Effector CD4-positive, alpha-beta T cell (primary cell): Measurements from ENCODE around the gene TTC28.
"Not testable (repeated sequence)": the region's sequence is repeated elsewhere in the genome, so short reads cannot be mapped to it uniquely, and the experiment has no call there.

Source experiments
- DNase-seq: peaks from one replicate; pipeline ENCODE4 v3.0.0-alpha.2; 2020

The TTC28 gene

GRCh38 chr22:28220626-28221363 is 458.8 kb downstream of the TTC28 start:
- DNase-seq: no peak

- DNase-seq: no peak
These were observed 462.4 kb downstream of the TTC28 start for GRCh38 chr22:28217277-28217676.

DNA sequence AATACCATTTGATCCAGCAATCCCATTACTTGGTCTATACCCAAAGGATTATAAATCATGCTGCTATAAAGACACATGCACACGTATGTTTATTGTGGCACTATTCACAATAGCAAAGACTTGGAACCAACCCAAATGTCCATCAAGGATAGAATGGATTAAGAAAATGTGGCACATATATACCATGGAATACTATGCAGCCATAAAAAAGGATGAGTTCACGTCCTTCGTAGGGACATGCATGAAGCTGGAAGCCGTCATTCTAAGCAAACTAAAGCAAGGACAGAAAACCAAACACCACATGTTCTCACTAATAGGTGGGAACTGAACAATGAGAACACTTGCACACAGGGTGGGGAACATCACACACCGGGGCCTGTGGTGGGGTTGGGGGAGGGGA is 464.9 kb downstream of the TTC28 start:
- DNase-seq: not testable (repeated sequence)

- DNase-seq: not testable (repeated sequence)
These were observed 470.2 kb downstream of the TTC28 start for GRCh38 chr22:28209457-28209856.

DNA sequence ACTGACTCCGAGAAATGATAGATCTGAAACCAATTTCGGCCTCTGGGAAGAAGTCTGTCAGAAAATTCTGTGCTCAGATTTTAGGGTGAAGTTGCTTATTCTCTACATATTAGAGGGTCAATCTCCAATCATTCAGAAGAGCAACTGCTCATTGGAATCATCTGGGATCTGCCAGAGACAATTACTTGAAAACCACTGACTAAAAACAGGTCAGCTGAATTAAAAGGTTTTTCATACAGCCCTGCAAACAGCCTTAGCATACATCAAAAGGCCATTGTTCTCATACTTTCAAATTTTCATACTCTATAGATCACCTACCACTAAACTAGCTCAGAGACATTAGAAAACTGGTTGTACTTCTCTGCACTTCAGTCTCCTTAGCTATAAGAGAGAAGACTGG is 470.9 kb downstream of the TTC28 start:
- no peak for DNase-seq

DNA sequence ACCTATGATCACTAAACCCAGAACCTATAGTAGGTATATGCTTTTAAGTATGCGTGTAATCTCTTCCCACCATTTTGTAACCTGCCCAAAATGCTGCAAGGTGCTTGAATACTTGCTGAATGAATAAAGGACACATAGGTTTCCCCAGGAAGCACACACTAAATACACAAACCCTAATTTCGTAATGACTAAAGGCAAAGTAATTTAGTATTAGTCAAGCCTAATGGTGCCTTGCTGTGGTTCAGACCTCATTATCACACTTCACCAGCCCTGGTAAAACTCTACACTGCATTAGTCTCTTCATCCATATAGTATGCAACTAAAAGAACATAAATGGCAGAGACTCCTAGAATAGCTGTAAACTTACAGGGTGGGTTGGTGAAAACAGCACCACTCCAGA is 471.6 kb downstream of the TTC28 start:
- DNase-seq: no peak

- DNase-seq: no peak
These were observed 472.2 kb downstream of the TTC28 start for GRCh38 chr22:28207281-28208030.

GRCh38 chr22:28205926-28206325 is 473.7 kb downstream of the TTC28 start:
- no peak for DNase-seq

DNA sequence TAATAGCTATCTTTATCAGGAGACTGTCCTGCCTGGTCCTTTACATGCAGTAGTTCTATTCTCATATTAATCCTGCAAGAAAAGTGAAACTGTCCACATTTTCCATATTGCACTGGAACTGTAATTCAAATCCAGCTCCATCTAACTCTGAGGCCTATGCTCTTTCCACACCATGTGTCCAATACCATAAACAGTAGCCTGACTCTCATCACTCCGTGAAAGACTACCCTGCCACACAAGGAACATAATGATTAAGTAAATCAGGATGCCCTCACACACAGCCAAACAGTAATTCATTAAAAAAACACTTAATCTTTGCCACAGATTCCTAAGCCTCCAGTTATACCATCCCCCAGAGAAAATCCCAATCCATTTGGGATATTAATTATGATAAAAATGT is 475.3 kb downstream of the TTC28 start:
- DNase-seq: no peak

GRCh38 chr22:28203286-28203685 is 476.4 kb downstream of the TTC28 start:
- no peak for DNase-seq

DNA sequence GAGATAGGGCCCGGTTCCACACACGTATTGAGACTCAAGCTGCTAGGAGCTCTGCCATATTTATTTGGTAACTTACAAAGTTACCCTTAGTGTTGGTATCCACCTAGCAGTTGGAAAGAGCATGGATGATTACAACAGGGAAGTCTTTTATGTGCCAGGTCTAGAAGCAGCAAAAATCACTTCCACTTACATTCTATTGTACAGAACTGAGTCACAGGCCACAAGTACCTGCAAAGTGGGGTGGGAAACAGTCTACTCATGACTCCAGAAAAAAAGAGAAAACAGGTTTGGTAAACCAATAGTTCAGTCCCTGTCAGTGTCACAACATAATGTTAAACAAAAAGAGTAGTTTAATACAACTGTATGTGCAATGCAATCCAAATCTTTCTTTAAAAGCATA is 480.9 kb downstream of the TTC28 start:
- DNase-seq: no peak

DNA sequence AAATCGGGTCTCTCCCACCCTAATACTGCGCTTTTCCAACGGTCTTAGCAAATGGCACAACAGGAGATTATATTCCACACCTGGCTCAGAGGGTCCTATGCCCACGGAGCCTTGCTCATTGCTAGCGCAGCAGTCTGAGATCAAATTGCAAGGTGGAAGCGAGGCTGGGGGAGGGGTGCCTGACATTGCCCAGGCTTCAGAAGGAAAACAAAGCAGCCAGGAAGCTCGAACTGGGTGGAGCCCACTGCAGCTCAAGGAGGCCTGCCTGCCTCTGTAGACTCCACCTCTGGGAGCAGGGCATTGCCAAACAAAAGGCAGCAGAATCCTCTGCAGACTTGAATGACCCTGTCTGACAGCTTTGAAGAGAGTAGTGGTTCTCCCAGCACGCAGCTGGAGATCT is 488.1 kb downstream of the TTC28 start:
- DNase-seq: not testable (repeated sequence)

GRCh38 chr22:28188178-28188879 is 491.3 kb downstream of the TTC28 start:
- DNase-seq: no peak

DNA sequence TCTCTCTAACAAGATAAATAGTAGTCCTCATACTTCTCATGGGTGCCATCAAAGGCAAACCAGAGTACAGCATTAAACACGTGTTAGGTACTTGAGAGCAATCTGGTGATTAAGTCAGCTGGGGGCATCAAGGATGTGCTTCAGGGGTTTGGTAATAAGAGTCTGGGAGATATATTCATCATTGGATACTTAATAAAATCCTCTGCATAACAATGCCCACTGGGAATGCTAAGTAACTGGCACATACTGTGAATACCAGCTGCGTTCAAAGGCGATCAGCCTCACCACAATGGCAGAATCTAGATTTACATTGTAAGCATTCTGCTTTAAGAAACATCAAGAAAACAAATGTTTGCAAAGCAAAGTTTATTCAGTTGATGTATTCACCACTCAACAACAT is 492.0 kb downstream of the TTC28 start:
- no peak for DNase-seq

- no peak for DNase-seq
These were observed 493.0 kb downstream of the TTC28 start for GRCh38 chr22:28186641-28187040.

DNA sequence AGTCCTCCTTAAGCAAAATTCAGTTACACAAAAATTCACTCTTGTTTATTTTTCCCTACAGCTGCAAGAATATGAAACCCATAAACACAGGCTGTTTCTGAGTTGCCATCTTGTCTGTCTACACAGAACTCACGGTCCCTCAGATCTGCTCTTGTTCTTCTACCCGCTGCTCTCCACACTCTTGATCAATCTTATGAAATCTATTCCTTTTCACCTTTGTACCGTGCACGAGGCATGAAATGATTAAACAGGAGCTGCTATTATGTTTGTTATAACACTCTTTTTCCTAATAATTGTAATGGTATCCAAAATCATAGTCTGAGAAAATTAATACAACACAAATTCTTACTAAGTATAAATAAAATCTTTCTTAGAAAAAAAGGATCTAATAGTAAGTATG is 494.5 kb downstream of the TTC28 start:
- DNase-seq: no peak

DNA sequence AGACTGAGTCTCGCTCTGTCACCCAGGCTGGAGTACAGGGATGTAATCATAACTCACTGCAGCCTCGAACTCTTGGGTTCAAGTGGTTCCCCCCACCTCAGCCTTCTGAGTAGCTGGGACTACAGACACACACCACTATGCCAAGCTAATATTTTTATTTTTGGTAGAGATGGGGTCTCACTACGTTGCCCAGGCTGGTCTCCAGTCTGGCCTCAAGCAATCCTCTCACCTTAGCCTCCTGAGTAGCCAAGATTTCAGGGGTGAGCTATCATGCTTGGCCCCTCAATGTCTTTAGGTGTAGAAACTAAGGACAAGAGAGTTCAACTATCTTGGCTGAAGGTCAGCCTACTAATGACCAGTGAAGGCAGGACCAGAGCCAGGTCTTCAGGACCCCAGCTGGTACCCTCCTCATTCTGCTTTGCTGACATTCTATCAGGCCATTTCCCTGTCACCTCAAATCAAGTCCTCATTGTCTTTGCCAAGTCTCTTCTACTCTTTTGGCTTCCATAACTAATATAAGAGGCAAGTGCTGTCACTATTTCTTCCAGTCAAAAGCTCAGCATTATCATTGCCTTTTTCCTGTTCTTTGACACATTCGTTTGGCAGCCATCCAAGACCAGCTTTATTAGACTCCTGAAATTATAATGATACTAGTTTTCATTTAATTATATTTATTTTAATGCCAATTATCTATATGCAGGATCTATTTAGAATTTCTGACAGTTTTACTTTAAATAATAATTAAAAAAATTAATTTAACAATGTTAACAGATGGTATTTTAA is 496.4 kb downstream of the TTC28 start:
- no peak for DNase-seq

DNA sequence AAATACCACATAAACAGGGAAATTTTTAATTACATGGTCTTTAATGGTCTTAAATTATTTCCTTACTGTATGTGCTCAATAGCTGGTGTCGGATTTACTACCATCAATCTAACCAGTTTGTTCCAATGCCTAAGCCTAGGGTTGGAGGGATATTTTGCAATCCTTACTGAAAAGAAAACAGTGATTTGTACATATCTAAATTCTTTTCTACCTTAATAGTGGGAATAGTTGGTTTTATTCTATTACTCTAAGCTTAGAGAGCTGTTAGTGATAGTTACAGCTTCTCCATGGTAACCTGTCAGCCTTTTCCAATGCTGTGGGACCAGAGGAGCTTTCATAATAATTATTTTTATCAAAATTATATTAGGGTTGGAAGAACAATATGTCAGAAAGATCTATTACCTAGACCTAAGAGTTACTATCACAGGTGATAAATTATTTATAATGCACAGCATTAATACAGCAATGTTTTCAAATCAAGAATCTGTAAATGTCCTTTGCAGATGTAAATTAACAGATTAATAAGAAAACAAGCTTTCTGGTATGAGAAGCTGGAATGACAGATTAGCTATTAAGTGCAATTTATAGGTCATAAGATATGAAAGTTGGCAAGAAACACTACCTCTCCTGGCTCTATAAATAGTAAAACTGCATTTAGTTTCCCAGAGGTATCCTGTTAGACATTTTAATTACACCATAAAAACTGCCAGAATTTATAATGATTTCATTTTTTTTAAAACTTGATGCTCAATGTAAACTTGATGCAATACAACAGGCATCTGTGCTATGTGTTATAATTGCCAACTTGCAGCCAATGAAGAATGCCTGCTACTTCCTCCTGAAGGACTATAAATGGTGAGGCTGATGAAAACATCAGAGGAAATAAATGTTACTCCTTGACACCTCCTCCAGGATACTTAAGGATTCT is 498.6 kb downstream of the TTC28 start:
- DNase-seq: no peak

DNA sequence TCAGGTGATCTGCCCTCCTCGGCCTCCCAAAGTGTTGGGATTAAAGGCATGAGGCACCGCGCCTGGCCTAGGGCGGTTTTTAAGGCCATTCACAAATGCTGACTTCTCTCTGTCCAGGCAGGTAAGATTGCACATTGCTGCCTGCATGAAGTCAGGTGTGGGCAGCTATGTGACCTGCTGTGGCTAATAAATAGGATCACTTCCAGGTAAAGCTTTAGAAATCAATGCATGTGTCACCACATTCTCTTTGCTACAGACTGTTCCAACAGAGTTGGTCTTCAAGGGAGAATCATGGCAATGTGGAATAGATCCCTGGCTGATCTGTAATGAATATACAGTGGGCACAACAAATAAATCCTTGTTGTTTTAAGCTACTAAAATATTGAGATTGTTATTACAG is 500.2 kb downstream of the TTC28 start:
- DNase-seq: no peak

DNA sequence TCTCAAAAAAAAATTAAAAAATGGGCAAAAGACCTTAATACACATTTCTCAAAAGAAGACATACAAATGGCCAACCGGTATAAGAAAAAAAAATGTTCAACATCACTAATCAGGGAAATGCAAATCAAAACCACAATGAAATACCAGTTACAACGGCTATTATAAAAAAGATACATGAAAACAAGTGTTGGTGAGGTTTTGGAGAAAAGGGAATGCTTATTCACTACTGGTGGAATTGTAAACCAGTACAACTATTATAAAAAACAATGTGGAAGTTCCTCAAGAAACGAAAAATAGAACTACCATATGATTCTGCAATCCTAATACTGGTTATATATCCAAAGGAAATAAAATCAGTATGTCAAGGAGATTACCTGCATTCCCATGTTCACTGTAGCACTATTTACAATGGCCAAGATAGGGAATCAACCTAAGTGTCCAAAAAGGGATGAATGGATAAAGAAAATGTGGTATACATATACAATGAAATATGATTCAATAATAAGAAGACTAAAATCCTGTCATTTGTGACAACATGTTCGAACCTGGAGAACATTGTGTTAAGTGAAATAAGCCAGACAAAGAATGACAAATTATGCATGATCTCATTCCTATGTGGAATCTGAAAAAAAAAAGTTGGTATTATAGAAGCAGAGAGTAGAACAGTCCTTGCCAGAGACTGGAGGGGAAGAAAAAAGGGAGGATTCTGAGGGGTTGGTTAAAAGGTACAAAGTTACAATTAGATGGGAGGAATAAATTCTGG is 503.7 kb downstream of the TTC28 start:
- no peak for DNase-seq

GRCh38 chr22:28174509-28174908 is 505.1 kb downstream of the TTC28 start:
- DNase-seq: no peak
